MM.1S (cell line): Measurements from ENCODE around the gene DPP10.
A peak's percentile ranks its signal among the peaks of the same experiment; 100 is the strongest.

Experiments used
- DNase-seq: peaks from one replicate; pipeline ENCODE4 v3.0.0-alpha.2; 2015
- H2AFZ ChIP-seq: fragments of 300-600 bp; sonication (generic); 2 replicates; pipeline ENCODE4 v1.6.0; 2016; ENCODE audit warnings: antibody characterized with exemption, low read length
- H3F3A ChIP-seq: fragments of 300-600 bp; sonication (generic); 2 replicates; pipeline ENCODE4 v1.6.1; 2016; ENCODE audit warnings: mild to moderate bottlenecking, antibody characterized with exemption, low read length, moderate library complexity, mixed read lengths; ENCODE audit not compliant: insufficient read depth
- H3K27ac ChIP-seq: fragments of 300-600 bp; sonication (generic); 2 replicates; pipeline ENCODE4 v1.5.1; 2016; ENCODE audit warnings: mild to moderate bottlenecking, low read length
- H3K27me3 ChIP-seq: fragments of 300-600 bp; sonication (generic); replicated peaks from 2 replicates; pipeline ENCODE4 v1.6.0; 2016; ENCODE audit warnings: low read length; ENCODE audit not compliant: insufficient read depth
- H3K36me3 ChIP-seq: fragments of 300-600 bp; sonication (generic); replicated peaks from 2 replicates; pipeline ENCODE4 v1.6.1; 2016; ENCODE audit warnings: mild to moderate bottlenecking, low read length, mixed read lengths; ENCODE audit not compliant: insufficient read depth
- H3K4me1 ChIP-seq: fragments of 300-600 bp; sonication (generic); 2 replicates; pipeline ENCODE4 v1.6.1; 2016; ENCODE audit warnings: low read length, mixed read lengths
- H3K4me2 ChIP-seq: fragments of 300-600 bp; sonication (generic); 2 replicates; pipeline ENCODE4 v1.6.0; 2016; ENCODE audit warnings: low read depth, low read length
- H3K4me3 ChIP-seq: fragments of 300-600 bp; sonication (generic); 2 replicates; pipeline ENCODE4 v1.5.1; 2016; ENCODE audit warnings: low read length, mixed read lengths
- H3K79me2 ChIP-seq: fragments of 300-600 bp; sonication (generic); 2 replicates; pipeline ENCODE4 v1.6.1; 2016; ENCODE audit warnings: mixed run types, low read length, mixed read lengths
- H3K9ac ChIP-seq: fragments of 300-600 bp; sonication (generic); 2 replicates; pipeline ENCODE4 v1.6.1; 2016; ENCODE audit warnings: low read length, mixed read lengths
- H3K9me2 ChIP-seq: fragments of 300-600 bp; sonication (generic); replicated peaks from 2 replicates; pipeline ENCODE4 v1.6.1; 2016; ENCODE audit warnings: mild to moderate bottlenecking, low read length, mixed read lengths; ENCODE audit not compliant: insufficient read depth
- H3K9me3 ChIP-seq: fragments of 300-600 bp; sonication (generic); replicated peaks from 2 replicates; pipeline ENCODE4 v1.6.1; 2016; ENCODE audit warnings: mild to moderate bottlenecking, low read length, mixed read lengths; ENCODE audit not compliant: insufficient read depth
- H4K20me1 ChIP-seq: fragments of 300-600 bp; sonication (generic); 2 replicates; pipeline ENCODE4 v1.6.1; 2016; ENCODE audit warnings: mild to moderate bottlenecking, low read length, moderate library complexity, mixed read lengths; ENCODE audit not compliant: insufficient read depth
- CTCF ChIP-seq: fragments of 300-600 bp; sonication (generic); IDR thresholded peaks from 2 replicates; pipeline ENCODE4 v1.5.1; 2016; ENCODE audit warnings: antibody characterized with exemption, low read length, mixed read lengths
- EZH2 ChIP-seq: fragments of 300-600 bp; sonication (generic); optimal IDR thresholded peaks from 2 replicates; pipeline ENCODE3; 2017; ENCODE audit warnings: low read depth, mild to moderate bottlenecking, antibody characterized with exemption, low read length, mixed read lengths
- EZH2phosphoT487 ChIP-seq: fragments of 300-600 bp; sonication (generic); IDR thresholded peaks from 2 replicates; pipeline ENCODE4 v1.6.1; 2018; ENCODE audit warnings: antibody characterized with exemption, low read length

Gene DPP10

DNA sequence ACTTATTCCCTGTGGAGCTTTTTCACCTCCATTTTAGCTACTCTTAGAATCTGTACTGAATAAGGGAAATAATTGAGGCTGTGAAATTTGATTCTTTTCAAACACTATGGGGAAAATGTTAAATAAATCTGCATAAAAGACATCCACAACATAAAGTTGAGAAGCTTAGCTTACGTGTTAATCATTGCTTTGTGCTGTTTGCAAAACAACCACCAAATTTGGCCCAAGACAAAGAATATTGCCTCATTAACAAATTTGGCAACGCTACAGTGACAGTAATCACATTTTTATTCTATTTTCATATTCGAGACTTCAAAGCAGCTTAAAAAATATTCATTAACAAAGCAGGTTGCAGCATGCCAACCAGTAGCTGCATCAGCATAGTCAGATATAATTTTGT lies 437.6 kb downstream of the DPP10 start:
- Histone ChIP-seq H3K9me3 (no peaks in the 10 kb centered on the region), H3K9me2 (no peaks in the 10 kb centered on the region), H3K27me3 (no peaks in the 10 kb centered on the region), H3K36me3 (no peaks in the 10 kb centered on the region), H4K20me1 (no peaks in the 10 kb centered on the region), H3K9ac (no peak overlapping the region), H3K4me1 (no peaks in the 10 kb centered on the region), H3F3A (no peaks in the 10 kb centered on the region), H3K4me3 (no peak overlapping the region), H3K79me2 (no peaks in the 10 kb centered on the region), H3K4me2 (no peak overlapping the region), H2AFZ (no peak overlapping the region), H3K27ac (no peak overlapping the region)
- DNase-seq, result no peak
- TF ChIP-seq CTCF (no peak), EZH2phosphoT487 (no peak), EZH2 (no peak)

- Histone ChIP-seq H3K27ac (no peak overlapping the region), H3K79me2 (no peaks in the 10 kb centered on the region), H3K9ac (no peak overlapping the region)
These were observed 477.5 kb downstream of the DPP10 start for GRCh38 chr2:114919985-114920384.

GRCh38 chr2:114922076-114922475 lies 479.6 kb downstream of the DPP10 start:
- no peaks in the 10 kb centered on the region for H3F3A ChIP-seq
- no peak overlapping the region for H3K9ac ChIP-seq
- peaks cover 11% of the 10 kb centered on the region; the same call in 1 of the 2 replicates for H3K27me3 ChIP-seq
- TF ChIP-seq EZH2phosphoT487 (no peak), CTCF (no peak), EZH2 (no peak)
- H3K27ac ChIP-seq, result no peak overlapping the region
- H3K4me2 ChIP-seq, result no peak overlapping the region
- no peaks in the 10 kb centered on the region for H3K9me3 ChIP-seq
- H3K9me2 ChIP-seq, result no peaks in the 10 kb centered on the region
- no peaks in the 10 kb centered on the region for H3K79me2 ChIP-seq
- no peaks in the 10 kb centered on the region for H4K20me1 ChIP-seq
- no peaks in the 10 kb centered on the region for H3K36me3 ChIP-seq
- no peak overlapping the region for H3K4me3 ChIP-seq
- peaks cover 10% of the 10 kb centered on the region for H3K4me1 ChIP-seq
- peak; percentile 41 for DNase-seq
- no peak overlapping the region for H2AFZ ChIP-seq

More at GRCh38 chr2:114919985-114920384, 477.5 kb downstream of the DPP10 start:
- Histone ChIP-seq H2AFZ (no peak overlapping the region), H3K27me3 (peaks cover 11% of the 10 kb centered on the region; the same call in 1 of the 2 replicates), H3K9me3 (no peaks in the 10 kb centered on the region), H4K20me1 (no peaks in the 10 kb centered on the region), H3K36me3 (no peaks in the 10 kb centered on the region), H3K9me2 (no peaks in the 10 kb centered on the region), H3K4me1 (peaks cover 5% of the 10 kb centered on the region; the same call in 1 of the 2 replicates), H3F3A (no peaks in the 10 kb centered on the region), H3K4me3 (no peak overlapping the region), H3K4me2 (no peak overlapping the region)
- TF ChIP-seq EZH2phosphoT487 (no peak), EZH2 (no peak), CTCF (no peak)
- DNase-seq, result no peak
